ENCODE measurements around the gene LRRC38. TPM values are rescaled to one million over a fixed set of nuclear protein-coding genes. Genes with fewer than 3 reads are reported as not detected.

LRRC38 gene
- total and polyA plus RNA-seq, 9 donors: 0.10 to 0.44 (median 0.27) TPM; not detected in 6

DNA sequence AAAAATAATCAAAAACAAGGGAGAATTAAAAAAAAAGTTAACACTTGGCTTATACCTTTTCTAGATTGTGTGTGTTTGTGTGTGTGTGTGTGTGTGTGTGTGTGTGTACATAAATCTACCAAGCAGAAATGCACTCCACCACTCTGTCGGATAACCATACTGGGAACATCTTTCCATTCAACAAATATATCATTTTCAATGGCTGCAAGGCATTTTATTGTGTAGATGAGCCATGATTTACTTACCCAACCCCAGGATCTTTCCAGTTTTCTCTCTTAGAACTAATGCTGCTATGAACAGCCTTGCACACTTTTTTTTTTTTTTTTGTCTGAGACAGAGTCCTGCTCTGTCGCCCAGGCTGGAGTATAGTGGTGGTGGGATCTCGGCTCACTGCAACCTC, 25.8 kb downstream of the LRRC38 start:
- TF ChIP-seq POLR2A (IDR thresholded peaks at IDR 0.05) (no peak), EP300 (IDR thresholded peaks at IDR 0.05) (no peak)
- TF ChIP-seq, protein P1, sequence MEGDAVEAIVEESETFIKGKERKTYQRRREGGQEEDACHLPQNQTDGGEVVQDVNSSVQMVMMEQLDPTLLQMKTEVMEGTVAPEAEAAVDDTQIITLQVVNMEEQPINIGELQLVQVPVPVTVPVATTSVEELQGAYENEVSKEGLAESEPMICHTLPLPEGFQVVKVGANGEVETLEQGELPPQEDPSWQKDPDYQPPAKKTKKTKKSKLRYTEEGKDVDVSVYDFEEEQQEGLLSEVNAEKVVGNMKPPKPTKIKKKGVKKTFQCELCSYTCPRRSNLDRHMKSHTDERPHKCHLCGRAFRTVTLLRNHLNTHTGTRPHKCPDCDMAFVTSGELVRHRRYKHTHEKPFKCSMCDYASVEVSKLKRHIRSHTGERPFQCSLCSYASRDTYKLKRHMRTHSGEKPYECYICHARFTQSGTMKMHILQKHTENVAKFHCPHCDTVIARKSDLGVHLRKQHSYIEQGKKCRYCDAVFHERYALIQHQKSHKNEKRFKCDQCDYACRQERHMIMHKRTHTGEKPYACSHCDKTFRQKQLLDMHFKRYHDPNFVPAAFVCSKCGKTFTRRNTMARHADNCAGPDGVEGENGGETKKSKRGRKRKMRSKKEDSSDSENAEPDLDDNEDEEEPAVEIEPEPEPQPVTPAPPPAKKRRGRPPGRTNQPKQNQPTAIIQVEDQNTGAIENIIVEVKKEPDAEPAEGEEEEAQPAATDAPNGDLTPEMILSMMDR (IDR thresholded peaks at IDR 0.05): no peak
- intact Hi-C loops (cut with DNase I): no loop called here
- H3K27me3 ChIP-seq: no peaks in the 10 kb centered on the region
- H3K27ac ChIP-seq: no peak overlapping the region
- H3K36me3 ChIP-seq: no peaks in the 10 kb centered on the region
- WGBS, 3 donors: 85 to 91% (median 89%) methylated on average over 3 of the region's 3 CpGs
- H3K4me3 ChIP-seq: no peak overlapping the region
- no peaks in the 10 kb centered on the region for H3K9me3 ChIP-seq
- DNase-seq: no peak
- no peaks in the 10 kb centered on the region for H3K4me1 ChIP-seq (ENCODE audit: insufficient read depth)

DNA sequence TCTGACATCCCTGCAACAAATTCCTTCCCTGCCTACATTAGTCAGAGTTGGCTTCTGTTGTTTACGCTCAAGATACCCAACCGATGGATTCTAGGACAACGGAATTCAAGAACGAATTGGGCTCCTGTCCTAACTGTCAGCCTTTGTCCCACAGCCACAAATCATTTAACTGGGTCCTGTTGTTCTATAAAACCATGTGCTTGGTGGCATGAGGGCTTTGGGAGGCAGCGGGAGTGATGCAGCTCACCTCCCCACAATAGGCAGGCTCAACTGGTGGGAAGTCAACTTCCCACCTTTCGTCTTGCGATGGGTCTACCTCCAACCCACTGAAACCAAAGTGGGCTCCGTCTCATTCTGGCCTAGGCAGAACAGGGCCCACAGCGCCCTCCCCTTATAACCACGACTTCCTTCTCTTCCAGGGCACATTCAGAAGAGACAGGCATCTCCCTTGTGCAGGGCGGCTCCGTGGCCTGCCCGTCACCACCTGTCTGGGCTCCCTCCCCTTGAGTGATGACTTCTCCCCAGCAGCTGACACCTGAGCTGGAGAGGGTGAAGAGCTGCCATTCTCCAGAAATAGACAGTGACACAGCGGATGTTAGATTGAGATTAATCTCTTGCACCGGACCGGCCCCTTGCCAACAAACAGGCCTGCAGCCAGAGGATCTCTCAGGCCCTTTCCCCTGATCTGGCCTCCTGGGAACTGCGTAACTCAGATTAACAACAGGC, 26.5 kb downstream of the LRRC38 start:
- 86 to 89% (median 87%) methylated on average over 17 of the region's 17 CpGs for WGBS, 3 donors
- H3K4me3 ChIP-seq: no peak overlapping the region
- H3K36me3 ChIP-seq: no peaks in the 10 kb centered on the region
- no peaks in the 10 kb centered on the region for H3K9me3 ChIP-seq
- intact Hi-C loops (cut with DNase I): no loop called here
- TF ChIP-seq POLR2A (IDR thresholded peaks at IDR 0.05) (no peak), EP300 (IDR thresholded peaks at IDR 0.05) (no peak)
- TF ChIP-seq, protein P1 (IDR thresholded peaks at IDR 0.05): no peak
- H3K27ac ChIP-seq: no peak overlapping the region
- no peaks in the 10 kb centered on the region for H3K27me3 ChIP-seq
- DNase-seq: no peak
- H3K4me1 ChIP-seq (ENCODE audit: insufficient read depth): no peaks in the 10 kb centered on the region

DNA sequence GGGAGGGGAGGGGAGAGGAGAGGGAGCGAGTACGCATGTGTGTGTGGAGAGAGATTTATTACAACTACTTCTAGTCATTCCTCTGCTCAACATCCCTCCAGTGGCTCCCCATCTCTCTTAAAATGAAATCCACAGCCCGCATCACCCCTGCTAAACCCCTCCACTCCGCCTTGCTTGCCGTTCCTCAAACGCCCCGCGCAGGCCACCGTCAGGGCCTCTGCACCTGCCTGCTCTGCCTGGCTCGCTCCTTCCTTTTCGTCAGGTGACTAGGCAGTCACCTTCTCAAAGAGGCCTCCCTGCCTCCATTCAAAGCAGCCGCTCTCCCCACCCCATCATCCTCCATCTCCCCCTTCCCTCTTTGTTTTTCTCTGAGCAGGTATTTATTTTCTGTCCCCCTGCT, 29.9 kb downstream of the LRRC38 start:
- H3K4me3 ChIP-seq: no peak overlapping the region
- no peak overlapping the region for H3K27ac ChIP-seq
- 84 to 89% (median 88%) methylated on average over 12 of the region's 12 CpGs for WGBS, 3 donors
- intact Hi-C loops (cut with DNase I): no loop called here
- no peaks in the 10 kb centered on the region for H3K4me1 ChIP-seq (ENCODE audit: insufficient read depth)
- H3K27me3 ChIP-seq: no peaks in the 10 kb centered on the region
- H3K36me3 ChIP-seq: no peaks in the 10 kb centered on the region
- H3K9me3 ChIP-seq: no peaks in the 10 kb centered on the region
- no peak for DNase-seq
- no peak for TF ChIP-seq POLR2A (IDR thresholded peaks at IDR 0.05)
- TF ChIP-seq EP300 (IDR thresholded peaks at IDR 0.05): no peak
- TF ChIP-seq, protein P1 (IDR thresholded peaks at IDR 0.05): no peak

DNA sequence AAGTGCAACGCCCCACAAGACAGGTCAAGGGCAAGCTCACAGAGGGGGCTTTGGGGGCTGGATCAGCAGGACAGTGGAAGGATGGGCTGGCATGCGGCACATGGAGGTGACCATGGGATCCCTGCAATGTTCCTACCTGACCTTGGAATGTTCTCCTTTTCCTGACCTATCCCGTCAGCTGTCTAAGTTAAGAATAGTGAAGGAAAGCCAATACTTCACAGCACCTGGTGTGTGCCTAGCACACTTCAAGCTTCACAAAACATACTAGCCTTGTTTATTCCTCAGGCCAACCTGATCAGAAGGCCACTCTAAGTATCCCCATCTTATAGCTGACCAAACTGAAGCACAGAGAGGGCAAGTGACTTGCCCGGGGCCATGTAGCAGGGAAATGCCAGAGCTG, 31.2 kb downstream of the LRRC38 start:
- H3K27me3 ChIP-seq: no peaks in the 10 kb centered on the region
- H3K36me3 ChIP-seq: no peaks in the 10 kb centered on the region
- H3K4me3 ChIP-seq: no peak overlapping the region
- H3K9me3 ChIP-seq: no peaks in the 10 kb centered on the region
- H3K27ac ChIP-seq: no peak overlapping the region
- H3K4me1 ChIP-seq (ENCODE audit: insufficient read depth): no peaks in the 10 kb centered on the region
- intact Hi-C loops (cut with DNase I): no loop called here
- DNase-seq: no peak
- TF ChIP-seq, protein P1 (IDR thresholded peaks at IDR 0.05): no peak
- no peak for TF ChIP-seq EP300 (IDR thresholded peaks at IDR 0.05)
- WGBS, 3 donors: 64 to 72% (median 66%) methylated on average over 4 of the region's 4 CpGs

Data from ovary (tissue), 9 donors.